Activated B cell treated with CpG ODN at 0.5 μM for 24 hours (primary cell): ENCODE data around the gene CA9. TPM values are rescaled to one million over a fixed set of nuclear protein-coding genes. Genes with fewer than 3 reads are reported as not detected.

Experiments
- ATAC-seq: fragments of 200-7000 bp; cut with Tn5 transposase; one replicate; pipeline ENCODE4 v1.10.0; 2021; ENCODE audit warnings: low read depth, mild to moderate bottlenecking, moderate library complexity
- CTCF ChIA-PET: fragments of 350-600 bp; sonication (Branson Sonifier 250); formaldehyde crosslinking; loops from one replicate; lab custom pipeline; 2021; ENCODE audit warnings: antibody characterized with exemption; lab: Charles Lee
- POLR2A ChIA-PET: fragments of 350-600 bp; sonication (Branson Sonifier 250); formaldehyde crosslinking; loops from one replicate; lab custom pipeline; 2021; ENCODE audit warnings: antibody characterized with exemption; lab: Charles Lee
- DNase-seq: peaks from one replicate; pipeline ENCODE4 v3.0.0; 2022
- H3K27ac Mint-ChIP-seq: one replicate; pipeline ENCODE4 v1.8.0; 2020; ENCODE audit warnings: mixed read lengths
- H3K27me3 Mint-ChIP-seq: one replicate; pipeline ENCODE4 v1.8.0; 2021; ENCODE audit warnings: mixed read lengths
- H3K36me3 Mint-ChIP-seq: one replicate; pipeline ENCODE4 v1.8.0; 2021; ENCODE audit warnings: low read depth, mixed read lengths
- H3K4me1 Mint-ChIP-seq: one replicate; pipeline ENCODE4 v1.8.0; 2021; ENCODE audit warnings: mixed read lengths
- H3K4me3 Mint-ChIP-seq: one replicate; pipeline ENCODE4 v1.8.0; 2020; ENCODE audit warnings: mild to moderate bottlenecking, mixed read lengths
- H3K9me3 Mint-ChIP-seq: one replicate; pipeline ENCODE4 v1.8.0; 2020; ENCODE audit warnings: mixed read lengths
- CTCF ChIP-seq: fragments of 200-600 bp; IDR thresholded peaks from one replicate; pipeline ENCODE4 v1.8.0; 2022; ENCODE audit warnings: antibody characterized with exemption, mild to moderate bottlenecking
- intact Hi-C: fragments of 100-400 bp; cut with micrococcal nuclease; formaldehyde crosslinking; loops from one replicate; pipeline ENCODE4 v1.15.1; 2024
- total RNA-seq: library from RNA; stranded (reverse); gene quantifications from 2 replicates; pipeline ENCODE4 v1.2.3, GENCODE V29; 2022

CA9 gene
- total RNA-seq, 1 donor from 2014 or later = not detected

GRCh38 chr9:35705836-35706430 is 32.2 kb downstream of the CA9 start:
- no peak for ATAC-seq
- H3K4me3 Mint-ChIP-seq = no peak overlapping the region
- CTCF ChIA-PET = interaction anchor here (1.2 to 5.5 kb wide), 2 partner anchors 10 to 45 kb away, joined by 3 to 37 read pairs; no protein-coding TSS in a partner anchor
- no peak overlapping the region for H3K27ac Mint-ChIP-seq
- no peaks in the 10 kb centered on the region for H3K9me3 Mint-ChIP-seq
- no peak for DNase-seq
- H3K4me1 Mint-ChIP-seq = no peaks in the 10 kb centered on the region
- H3K27me3 Mint-ChIP-seq = no peaks in the 10 kb centered on the region
- H3K36me3 Mint-ChIP-seq = peaks cover 8% of the 10 kb centered on the region
- POLR2A ChIA-PET = interaction anchor here (1.1 to 1.5 kb wide), 2 partner anchors 10 to 44 kb away, joined by 3 to 10 read pairs; no protein-coding TSS in a partner anchor
- no peak for TF ChIP-seq CTCF
- intact Hi-C loops = no loop called here

GRCh38 chr9:35706951-35707350 is 33.2 kb downstream of the CA9 start:
- no peak overlapping the region for H3K27ac Mint-ChIP-seq
- ChIA-PET POLR2A (no interaction called here), CTCF (interaction anchor here (1.2 to 5.5 kb wide), 2 partner anchors 11 to 46 kb away, joined by 3 to 37 read pairs; no protein-coding TSS in a partner anchor)
- H3K4me1 Mint-ChIP-seq = no peaks in the 10 kb centered on the region
- H3K27me3 Mint-ChIP-seq = no peaks in the 10 kb centered on the region
- TF ChIP-seq CTCF = no peak
- intact Hi-C loops = no loop called here
- H3K9me3 Mint-ChIP-seq = no peaks in the 10 kb centered on the region
- peaks cover 18% of the 10 kb centered on the region for H3K36me3 Mint-ChIP-seq
- ATAC-seq (no peak), DNase-seq (no peak)
- no peak overlapping the region for H3K4me3 Mint-ChIP-seq

- no peak for DNase-seq
Measured at GRCh38 chr9:35708146-35708545, 34.4 kb downstream of the CA9 start.

GRCh38 chr9:35710818-35711500 is 37.2 kb downstream of the CA9 start:
- POLR2A ChIA-PET = interaction anchor here (1.1 kb wide), 2 partner anchors 9 to 106 kb away, joined by 3 to 5 read pairs; partner anchors contain the start of gene TESK1

More at GRCh38 chr9:35708146-35708545, 34.4 kb downstream of the CA9 start:
- Mint-ChIP-seq H3K27ac (no peak overlapping the region), H3K4me3 (no peak overlapping the region), H3K36me3 (peaks cover 30% of the 10 kb centered on the region), H3K9me3 (no peaks in the 10 kb centered on the region), H3K4me1 (no peaks in the 10 kb centered on the region), H3K27me3 (no peaks in the 10 kb centered on the region)
- no peak for TF ChIP-seq CTCF
- no peak for ATAC-seq
- CTCF ChIA-PET = interaction anchor here (5.5 kb wide), 1 partner anchor 12 kb away, joined by 37 read pairs; no protein-coding TSS in a partner anchor
- intact Hi-C loops = no loop called here
- POLR2A ChIA-PET = no interaction called here

More at GRCh38 chr9:35710818-35711500, 37.2 kb downstream of the CA9 start:
- DNase-seq (no peak), ATAC-seq (no peak)
- H3K27ac Mint-ChIP-seq = no peak overlapping the region
- no peaks in the 10 kb centered on the region for H3K9me3 Mint-ChIP-seq
- peaks cover 58% of the 10 kb centered on the region for H3K36me3 Mint-ChIP-seq
- no peaks in the 10 kb centered on the region for H3K4me1 Mint-ChIP-seq
- intact Hi-C loops = no loop called here
- no peak overlapping the region for H3K4me3 Mint-ChIP-seq
- H3K27me3 Mint-ChIP-seq = no peaks in the 10 kb centered on the region
- TF ChIP-seq CTCF = no peak
- CTCF ChIA-PET = interaction anchor here (1.3 kb wide), 1 partner anchor 14 kb away, joined by 4 read pairs; no protein-coding TSS in a partner anchor
